K562 (cell line): ENCODE results near the gene DHDDS. TPM values are rescaled to one million over a fixed set of nuclear protein-coding genes. Genes with fewer than 3 reads are reported as not detected.
A peak's percentile ranks its signal among the peaks of the same experiment; 100 is the strongest.

Source experiments
- CXXC5 ChIP-seq: fragments of 250-450 bp; sonication (Bioruptor Pico); IDR thresholded peaks from 2 replicates; pipeline ENCODE4 v1.8.0; 2022; ENCODE audit warnings: inconsistent platforms, mild to moderate bottlenecking, moderate library complexity
- FOS ChIP-seq: IDR thresholded peaks from 3 replicates; pipeline ENCODE4 v1.6.1; 2011; ENCODE audit not compliant: insufficient read length; ENCODE audit errors: extremely low read depth
- FOXP1 ChIP-seq: sonication (generic); formaldehyde crosslinking; IDR thresholded peaks from 2 replicates; pipeline ENCODE4 v1.8.0; 2022; ENCODE audit warnings: mild to moderate bottlenecking, missing genetic modification reagents
- MYBL2 ChIP-seq, 2 experiments: fragments of 450-650 bp in 1 of 2; sonication (generic) in 1 of 2; formaldehyde crosslinking in 1 of 2; IDR thresholded peaks; 2 replicates each; pipeline versions ENCODE4 v1.6.1 to v1.8.1; 2017 to 2022; ENCODE audit warnings: borderline replicate concordance in 1 of 2, inconsistent platforms in 1 of 2, low read depth in 1 of 2, mild to moderate bottlenecking in 1 of 2, missing genetic modification reagents in 1 of 2, moderate library complexity in 1 of 2
- NFE2 ChIP-seq: IDR thresholded peaks from 2 replicates; pipeline ENCODE4 v1.6.1; 2014; ENCODE audit warnings: antibody characterized with exemption, low read depth
- NUFIP1 ChIP-seq: fragments of 450-650 bp; IDR thresholded peaks from 2 replicates; pipeline ENCODE4 v1.6.1; 2018; ENCODE audit not compliant: partially characterized antibody
- PML ChIP-seq: IDR thresholded peaks from 2 replicates; pipeline ENCODE4 v1.6.1; 2012; ENCODE audit warnings: low read length, inconsistent platforms
- RFX5 ChIP-seq: IDR thresholded peaks from 2 replicates; pipeline ENCODE4 v1.6.1; 2011; ENCODE audit warnings: low read depth, mild to moderate bottlenecking, improper control_type of control experiment, low read length
- SAP30 ChIP-seq: fragments of 200-600 bp; sonication (generic); IDR thresholded peaks from 2 replicates; pipeline ENCODE4 v1.6.1; 2012; ENCODE audit warnings: borderline replicate concordance, low read depth, mild to moderate bottlenecking, moderate library complexity, low read length, control low read depth, inconsistent platforms; ENCODE audit not compliant: insufficient read depth, poor library complexity, severe bottlenecking
- ZNF639 ChIP-seq, 2 experiments: fragments of 200-800 bp in 1 of 2; sonication (Bioruptor generic) in 1 of 2; sonication (generic) in 1 of 2; formaldehyde crosslinking in 1 of 2; IDR thresholded peaks in 1 of 2; conservative IDR thresholded peaks in 1 of 2; 2 replicates each; pipeline versions ENCODE4 v1.5.0 to v1.6.1; 2016 to 2020; ENCODE audit warnings: missing compliant biosample characterization in 1 of 2, missing genetic modification characterization in 1 of 2, missing genetic modification reagents in 1 of 2
- polyA plus RNA-seq, 8 experiments: library from polyadenylated mRNA; depleted of rRNA in 4 of 8; stranded (reverse) in 5 of 8; unstranded in 3 of 8; fragments of >200 nt; fragmentation: Nextera tagmentation in 2 of 8; fragmentation: Illumina TruSeq in 1 of 8; extraction: Ambion mirVana in 2 of 8; extraction: Trizol in 1 of 8; gene quantifications; 2 replicates each; pipeline versions ENCODE4 v1.2.1 to v1.2.3, GENCODE V29; 2011 to 2014; ENCODE audit warnings: inconsistent platforms in 1 of 8, missing spikeins in 1 of 8
- total RNA-seq, 7 experiments: library from RNA; depleted of rRNA in 6 of 7; stranded (reverse); fragments of >200 nt in 6 of 7; fragmentation: Illumina TruSeq in 2 of 7; extraction: Trizol in 2 of 7; gene quantifications; 2 replicates each; pipeline versions ENCODE4 v1.2.1 to v1.2.3, GENCODE V29; 2011 to 2021; ENCODE audit warnings: low replicate concordance in 1 of 7
- TF ChIP-seq, protein P1 (sequence below): fragments of 250-450 bp; sonication (Bioruptor Pico); IDR thresholded peaks from 2 replicates; pipeline ENCODE4 v1.9.0; 2021; ENCODE audit warnings: mild to moderate bottlenecking
- TF ChIP-seq, protein P2 (sequence below), 2 experiments: fragments of 450-650 bp in 1 of 2; sonication (generic) in 1 of 2; formaldehyde crosslinking; conservative IDR thresholded peaks; 2 replicates each; pipeline versions ENCODE4 v1.4.0 to v1.8.1; 2020 to 2022; ENCODE audit warnings: mild to moderate bottlenecking in 1 of 2, missing genetic modification reagents in 1 of 2
- TF ChIP-seq, protein P3 (sequence below): fragments of 250-450 bp; sonication (Bioruptor Pico); IDR thresholded peaks from 2 replicates; pipeline ENCODE4 v1.8.0; 2022; ENCODE audit warnings: inconsistent platforms
- TF ChIP-seq, protein P4 (sequence below), 2 experiments: fragments of 450-650 bp in 1 of 2; IDR thresholded peaks; 2 replicates each; pipeline ENCODE4 v1.6.1; 2011 to 2017; ENCODE audit warnings: low read depth in 2 of 2, antibody characterized with exemption in 1 of 2, borderline replicate concordance in 1 of 2, low read length in 1 of 2, mild to moderate bottlenecking in 1 of 2, mixed read lengths in 1 of 2; ENCODE audit not compliant: control insufficient read depth in 1 of 2
- TF ChIP-seq, protein P5 (sequence below): fragments of 450-650 bp; formaldehyde crosslinking; conservative IDR thresholded peaks from 2 replicates; pipeline ENCODE4 v1.4.0; 2022; ENCODE audit warnings: mild to moderate bottlenecking, missing genetic modification characterization

The DHDDS gene
- total and polyA plus RNA-seq, 9 of the 15 experiments (the other 6 are each of a cell fraction or from before 2014, with no cell fraction given): 33.3 to 55.0 (median 44.3) TPM

DNA sequence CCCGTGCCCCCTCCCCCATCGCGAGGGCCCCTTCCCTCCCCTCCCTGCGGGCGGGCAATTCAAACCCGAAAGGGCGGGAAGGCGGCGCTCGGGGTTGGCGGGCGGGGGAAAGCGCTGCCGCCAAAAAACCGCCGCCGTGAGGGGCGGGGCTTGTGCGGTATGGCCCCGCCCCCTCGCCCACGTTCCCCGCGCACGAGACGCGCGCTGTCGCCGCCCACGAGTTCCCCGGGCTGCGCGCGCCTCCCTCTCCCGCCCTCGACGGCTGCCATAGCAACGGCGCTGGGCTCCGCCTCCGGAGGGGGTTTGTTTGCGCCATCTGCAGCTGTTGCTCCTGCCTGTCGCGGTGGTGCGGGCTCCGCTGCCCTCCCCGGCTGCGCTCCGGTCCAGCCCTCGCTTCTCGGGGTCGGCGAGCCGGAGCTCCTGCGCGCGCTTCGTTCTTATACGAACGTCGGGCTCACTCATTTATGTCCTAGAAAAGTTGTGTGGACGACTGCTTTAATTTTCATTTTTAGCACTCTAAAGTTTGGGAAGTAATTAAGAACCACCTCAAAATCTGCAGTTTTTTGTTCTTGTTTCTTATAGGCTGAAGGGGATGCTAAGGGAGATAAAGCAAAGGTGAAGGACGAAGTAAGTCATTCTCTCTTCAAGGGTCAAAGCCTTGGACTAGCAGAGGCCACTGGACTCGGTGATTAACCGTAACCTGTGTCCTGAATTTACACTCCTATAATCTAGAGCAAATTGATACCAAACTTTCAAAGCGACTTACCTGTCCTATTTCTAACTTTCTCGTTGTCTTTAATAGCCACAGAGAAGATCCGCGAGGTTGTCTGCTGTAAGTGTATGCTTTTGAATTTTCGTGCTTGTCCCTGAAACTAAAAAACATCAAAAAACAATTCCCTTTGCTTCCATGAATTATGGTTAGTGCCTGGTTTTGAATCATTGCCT is 41.1 kb downstream of the DHDDS start (continued):
- TF ChIP-seq, protein P1, sequence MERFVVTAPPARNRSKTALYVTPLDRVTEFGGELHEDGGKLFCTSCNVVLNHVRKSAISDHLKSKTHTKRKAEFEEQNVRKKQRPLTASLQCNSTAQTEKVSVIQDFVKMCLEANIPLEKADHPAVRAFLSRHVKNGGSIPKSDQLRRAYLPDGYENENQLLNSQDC: 0 out of 2 replicates have a peak, but pooled peaks have one; percentile 38
- TF ChIP-seq NUFIP1 (no peak), ZNF639 (CRISPR knock-in tag; conservative IDR thresholded peaks at IDR 0.05 in 1 of 2, IDR thresholded peaks at IDR 0.05 in 1 of 2) (peak in 1 of 2 experiments; percentile 96; a peak in 2 of 4 replicates), NFE2 (no peak), SAP30 (peak; percentile 87), MYBL2 (IDR thresholded peaks at IDR 0.05; ENCODE audit: low read depth) (peak; percentile 96), MYBL2 (CRISPR knock-in tag; IDR thresholded peaks at IDR 0.05; ENCODE audit: borderline replicate concordance) (peak; percentile 94; the same call in 1 of the 2 replicates), FOS (no peak), CXXC5 (CRISPR knock-in tag) (peak; percentile 99), PML (no peak), FOXP1 (CRISPR knock-in tag) (no peak), RFX5 (no peak)
- TF ChIP-seq, protein P2, sequence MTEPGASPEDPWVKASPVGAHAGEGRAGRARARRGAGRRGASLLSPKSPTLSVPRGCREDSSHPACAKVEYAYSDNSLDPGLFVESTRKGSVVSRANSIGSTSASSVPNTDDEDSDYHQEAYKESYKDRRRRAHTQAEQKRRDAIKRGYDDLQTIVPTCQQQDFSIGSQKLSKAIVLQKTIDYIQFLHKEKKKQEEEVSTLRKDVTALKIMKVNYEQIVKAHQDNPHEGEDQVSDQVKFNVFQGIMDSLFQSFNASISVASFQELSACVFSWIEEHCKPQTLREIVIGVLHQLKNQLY (CRISPR knock-in tag; conservative IDR thresholded peaks at IDR 0.05): no peak; a peak in 1 of 4 replicates
- TF ChIP-seq, protein P3, sequence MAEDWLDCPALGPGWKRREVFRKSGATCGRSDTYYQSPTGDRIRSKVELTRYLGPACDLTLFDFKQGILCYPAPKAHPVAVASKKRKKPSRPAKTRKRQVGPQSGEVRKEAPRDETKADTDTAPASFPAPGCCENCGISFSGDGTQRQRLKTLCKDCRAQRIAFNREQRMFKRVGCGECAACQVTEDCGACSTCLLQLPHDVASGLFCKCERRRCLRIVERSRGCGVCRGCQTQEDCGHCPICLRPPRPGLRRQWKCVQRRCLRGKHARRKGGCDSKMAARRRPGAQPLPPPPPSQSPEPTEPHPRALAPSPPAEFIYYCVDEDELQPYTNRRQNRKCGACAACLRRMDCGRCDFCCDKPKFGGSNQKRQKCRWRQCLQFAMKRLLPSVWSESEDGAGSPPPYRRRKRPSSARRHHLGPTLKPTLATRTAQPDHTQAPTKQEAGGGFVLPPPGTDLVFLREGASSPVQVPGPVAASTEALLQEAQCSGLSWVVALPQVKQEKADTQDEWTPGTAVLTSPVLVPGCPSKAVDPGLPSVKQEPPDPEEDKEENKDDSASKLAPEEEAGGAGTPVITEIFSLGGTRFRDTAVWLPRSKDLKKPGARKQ (CRISPR knock-in tag): no peak
- TF ChIP-seq, protein P4, sequence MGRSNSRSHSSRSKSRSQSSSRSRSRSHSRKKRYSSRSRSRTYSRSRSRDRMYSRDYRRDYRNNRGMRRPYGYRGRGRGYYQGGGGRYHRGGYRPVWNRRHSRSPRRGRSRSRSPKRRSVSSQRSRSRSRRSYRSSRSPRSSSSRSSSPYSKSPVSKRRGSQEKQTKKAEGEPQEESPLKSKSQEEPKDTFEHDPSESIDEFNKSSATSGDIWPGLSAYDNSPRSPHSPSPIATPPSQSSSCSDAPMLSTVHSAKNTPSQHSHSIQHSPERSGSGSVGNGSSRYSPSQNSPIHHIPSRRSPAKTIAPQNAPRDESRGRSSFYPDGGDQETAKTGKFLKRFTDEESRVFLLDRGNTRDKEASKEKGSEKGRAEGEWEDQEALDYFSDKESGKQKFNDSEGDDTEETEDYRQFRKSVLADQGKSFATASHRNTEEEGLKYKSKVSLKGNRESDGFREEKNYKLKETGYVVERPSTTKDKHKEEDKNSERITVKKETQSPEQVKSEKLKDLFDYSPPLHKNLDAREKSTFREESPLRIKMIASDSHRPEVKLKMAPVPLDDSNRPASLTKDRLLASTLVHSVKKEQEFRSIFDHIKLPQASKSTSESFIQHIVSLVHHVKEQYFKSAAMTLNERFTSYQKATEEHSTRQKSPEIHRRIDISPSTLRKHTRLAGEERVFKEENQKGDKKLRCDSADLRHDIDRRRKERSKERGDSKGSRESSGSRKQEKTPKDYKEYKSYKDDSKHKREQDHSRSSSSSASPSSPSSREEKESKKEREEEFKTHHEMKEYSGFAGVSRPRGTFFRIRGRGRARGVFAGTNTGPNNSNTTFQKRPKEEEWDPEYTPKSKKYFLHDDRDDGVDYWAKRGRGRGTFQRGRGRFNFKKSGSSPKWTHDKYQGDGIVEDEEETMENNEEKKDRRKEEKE (IDR thresholded peaks at IDR 0.05; ENCODE audit: borderline replicate concordance in 1 of 2, control insufficient read depth in 1 of 2, low read depth in 2 of 2, low read length in 1 of 2): no peak
- TF ChIP-seq, protein P5, sequence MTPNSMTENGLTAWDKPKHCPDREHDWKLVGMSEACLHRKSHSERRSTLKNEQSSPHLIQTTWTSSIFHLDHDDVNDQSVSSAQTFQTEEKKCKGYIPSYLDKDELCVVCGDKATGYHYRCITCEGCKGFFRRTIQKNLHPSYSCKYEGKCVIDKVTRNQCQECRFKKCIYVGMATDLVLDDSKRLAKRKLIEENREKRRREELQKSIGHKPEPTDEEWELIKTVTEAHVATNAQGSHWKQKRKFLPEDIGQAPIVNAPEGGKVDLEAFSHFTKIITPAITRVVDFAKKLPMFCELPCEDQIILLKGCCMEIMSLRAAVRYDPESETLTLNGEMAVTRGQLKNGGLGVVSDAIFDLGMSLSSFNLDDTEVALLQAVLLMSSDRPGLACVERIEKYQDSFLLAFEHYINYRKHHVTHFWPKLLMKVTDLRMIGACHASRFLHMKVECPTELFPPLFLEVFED (CRISPR knock-in tag): no peak
